Iris pigment epithelial cell (primary cell): ENCODE measurements around the gene PRKAR1B.

ENCODE experiments used
- DNase-seq: peaks from one replicate; pipeline ENCODE4 v3.0.0-alpha.2; 2011; ENCODE audit warnings: low read depth

Gene PRKAR1B

DNA sequence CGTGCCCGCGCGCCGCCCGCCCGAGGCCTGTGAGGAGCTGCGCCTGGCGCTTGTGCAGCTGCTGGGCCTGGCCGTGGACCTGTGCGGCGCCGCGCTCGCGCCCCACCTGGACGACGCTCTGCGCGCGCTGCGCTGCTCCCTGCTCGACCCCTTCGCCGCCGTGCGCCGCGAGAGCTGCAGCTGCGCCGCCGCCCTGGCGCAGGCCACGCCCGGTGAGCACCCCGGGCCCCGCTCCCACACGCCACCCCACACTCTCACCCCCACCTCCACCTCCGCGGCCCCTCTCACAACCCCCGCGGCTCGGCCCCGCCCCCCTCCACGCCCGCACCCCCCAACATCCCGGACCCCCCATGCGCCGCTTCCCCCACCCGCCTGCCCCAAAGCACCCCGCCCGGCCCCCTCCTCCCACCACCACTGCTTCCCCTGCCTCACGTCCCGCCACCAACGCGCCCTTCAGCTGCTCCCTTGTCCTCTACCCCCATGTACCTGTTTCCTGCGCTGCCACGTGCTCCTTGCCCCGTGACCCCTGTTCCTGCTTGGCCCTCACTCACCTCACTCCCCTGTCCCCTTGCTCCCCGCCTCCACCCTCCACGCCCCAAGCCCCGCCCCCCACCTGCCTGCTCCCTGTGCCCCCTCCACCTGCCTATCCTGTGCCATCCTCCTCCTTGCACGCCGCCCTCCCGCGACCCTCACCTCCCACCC lies at the start of gene PRKAR1B:
Gene PRKAR1B, minus strand, starts transcription at position 178 of the 702 bp plus-strand sequence. CDS start 15,776 bp downstream, outside the sequence.
- DNase-seq = no peak

DNA sequence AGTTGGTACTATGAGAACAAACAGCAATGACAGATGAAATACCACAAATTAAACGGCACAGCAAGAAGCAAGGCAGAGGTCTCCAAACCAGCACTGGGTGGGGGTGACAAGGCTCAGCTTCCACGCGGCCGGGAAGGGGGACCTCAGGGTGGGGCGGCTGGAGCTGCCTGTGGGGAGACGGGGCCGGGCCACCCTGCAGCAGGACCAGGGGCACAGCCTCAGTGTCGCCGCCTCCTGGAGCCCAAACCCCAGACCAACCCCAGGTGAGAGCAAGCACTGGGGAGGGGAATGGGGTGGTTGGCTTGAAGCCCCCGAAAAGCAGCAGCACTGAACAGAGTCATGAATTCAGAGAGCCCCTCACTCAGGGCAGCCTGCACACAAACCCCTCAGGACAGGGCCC lies 49.3 kb upstream of the PRKAR1B start:
- no peak for DNase-seq

DNA sequence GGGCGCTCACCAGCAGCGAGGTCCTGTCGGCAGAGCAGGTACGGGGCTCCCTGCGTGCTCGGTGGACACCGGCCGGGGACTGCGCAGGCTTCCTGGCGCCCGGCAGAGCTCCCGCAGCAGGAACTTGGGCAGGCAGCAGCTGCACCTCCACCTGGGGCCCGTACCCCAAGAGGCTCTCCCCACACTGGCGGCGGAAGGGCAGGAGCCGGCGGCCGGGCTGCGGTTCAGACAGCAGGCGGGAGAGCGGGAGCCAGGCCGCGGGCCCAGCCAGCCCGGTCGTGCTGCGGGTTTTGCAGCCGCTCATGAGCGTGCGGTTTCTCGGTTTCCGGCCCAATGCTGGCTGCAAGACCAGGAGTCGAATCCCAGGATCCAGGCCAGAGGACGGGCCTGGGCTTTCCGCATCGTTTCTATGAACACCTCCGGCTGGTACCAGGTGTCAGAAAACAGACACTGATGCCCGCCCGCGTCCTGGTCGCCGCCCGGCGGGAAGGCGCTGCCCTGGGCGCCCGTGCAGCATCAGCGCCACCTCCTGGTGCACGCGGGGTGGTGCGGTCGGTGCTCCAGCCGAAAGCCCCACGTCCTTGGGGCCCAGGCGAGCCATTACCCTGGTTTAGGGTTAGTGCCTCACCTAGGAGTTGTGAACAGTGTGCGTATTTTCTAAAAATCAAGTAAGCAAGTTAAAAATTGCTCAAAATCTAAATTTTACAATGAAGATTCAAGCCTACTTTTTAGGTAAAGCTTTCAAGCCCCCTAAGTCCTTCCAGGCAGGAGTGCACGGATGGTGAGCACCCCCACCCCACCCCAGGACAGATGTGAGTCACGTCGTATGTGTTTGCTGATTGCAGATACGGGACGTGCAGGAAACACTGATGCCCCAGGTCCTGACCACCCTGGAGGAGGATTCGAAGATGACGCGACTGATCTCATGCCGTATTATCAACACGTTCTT lies 47.4 kb upstream of the PRKAR1B start:
- DNase-seq = peak; percentile 25

DNA sequence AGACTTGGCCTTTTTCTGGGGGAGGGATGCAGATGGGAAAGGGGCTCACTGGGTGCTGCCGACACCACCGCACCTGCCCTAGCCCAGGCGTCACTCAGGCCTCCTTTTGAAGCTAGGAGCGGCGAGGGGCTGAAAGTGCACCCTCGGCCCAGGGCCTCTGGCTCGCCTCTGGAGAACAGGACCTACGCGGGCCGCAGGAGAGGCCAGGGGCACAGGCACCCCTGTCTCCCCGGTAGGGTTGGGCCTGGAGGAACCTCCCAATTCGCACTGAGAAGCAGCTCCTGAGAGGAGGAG lies 46.5 kb upstream of the PRKAR1B start:
- DNase-seq = no peak

DNA sequence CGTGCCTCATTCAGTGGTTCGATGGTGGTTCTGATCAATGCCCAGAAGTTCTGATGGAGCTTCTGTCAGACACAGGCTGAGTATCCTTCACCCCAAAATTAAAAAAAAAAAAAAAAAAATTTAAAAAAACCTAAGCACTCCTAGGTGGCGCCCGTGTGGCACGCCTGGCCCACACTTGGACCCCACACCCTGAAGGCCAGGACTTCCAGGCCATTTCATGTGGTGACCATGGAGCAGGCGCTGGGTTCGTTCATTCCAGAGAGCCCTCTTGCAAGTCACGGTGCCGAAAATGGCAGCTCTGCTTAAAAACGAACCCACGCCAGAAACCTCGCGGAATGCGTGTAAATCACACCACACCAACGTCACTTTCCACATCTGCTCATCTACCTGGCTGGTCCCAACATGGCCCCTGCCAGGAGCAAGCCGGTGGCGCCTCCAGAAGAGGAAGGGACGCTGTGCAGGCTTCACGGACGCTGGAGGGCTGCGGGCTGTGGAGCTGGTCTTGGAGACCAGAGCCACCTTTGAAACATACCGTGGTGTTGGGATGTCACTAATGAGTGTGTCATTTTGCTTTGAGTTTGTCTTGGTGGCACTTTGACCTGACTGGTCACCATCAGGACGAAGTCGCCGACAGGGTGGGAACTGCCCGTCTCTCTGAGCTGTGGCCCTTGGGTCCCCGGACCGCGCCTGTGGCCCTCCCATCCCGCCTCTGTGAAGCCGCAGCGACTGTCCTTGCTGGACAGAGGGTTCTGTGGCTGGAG lies 46.0 kb upstream of the PRKAR1B start:
- no peak for DNase-seq

DNA sequence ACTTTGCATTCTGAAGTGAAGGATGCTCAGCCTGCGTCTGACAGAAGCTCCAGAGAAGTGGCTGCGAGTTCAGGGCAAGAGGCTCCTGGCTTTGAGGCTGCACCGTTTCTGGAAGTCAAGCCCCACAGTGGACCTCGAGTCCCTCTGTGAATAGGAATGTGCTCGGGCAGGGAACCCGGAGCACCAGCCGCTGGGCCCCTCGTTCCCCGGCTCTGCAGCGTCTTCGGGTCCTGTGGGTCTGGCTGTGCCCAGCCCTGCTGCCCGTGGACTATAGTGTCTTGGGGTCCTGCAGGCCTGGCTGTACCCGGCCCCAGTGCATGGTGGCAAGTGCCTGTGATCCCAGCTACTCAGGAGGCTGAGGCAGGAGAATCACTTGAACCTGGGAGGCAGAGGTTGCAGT lies 45.3 kb upstream of the PRKAR1B start:
- no peak for DNase-seq

DNA sequence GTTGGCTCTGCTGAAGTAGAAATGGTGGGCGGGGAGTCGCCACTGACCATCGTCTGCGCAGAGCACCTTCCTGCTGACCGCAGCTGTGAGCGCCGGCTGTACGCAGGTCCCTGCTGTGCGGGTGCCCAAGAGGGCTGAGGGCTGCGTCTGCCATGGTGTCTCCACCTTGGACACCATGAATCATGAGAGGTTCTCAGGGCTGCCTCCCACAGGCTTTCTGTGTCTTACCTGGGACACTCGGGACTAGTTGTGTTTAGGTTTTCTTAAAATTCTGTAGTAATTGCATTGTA lies 44.9 kb upstream of the PRKAR1B start:
- no peak for DNase-seq

DNA sequence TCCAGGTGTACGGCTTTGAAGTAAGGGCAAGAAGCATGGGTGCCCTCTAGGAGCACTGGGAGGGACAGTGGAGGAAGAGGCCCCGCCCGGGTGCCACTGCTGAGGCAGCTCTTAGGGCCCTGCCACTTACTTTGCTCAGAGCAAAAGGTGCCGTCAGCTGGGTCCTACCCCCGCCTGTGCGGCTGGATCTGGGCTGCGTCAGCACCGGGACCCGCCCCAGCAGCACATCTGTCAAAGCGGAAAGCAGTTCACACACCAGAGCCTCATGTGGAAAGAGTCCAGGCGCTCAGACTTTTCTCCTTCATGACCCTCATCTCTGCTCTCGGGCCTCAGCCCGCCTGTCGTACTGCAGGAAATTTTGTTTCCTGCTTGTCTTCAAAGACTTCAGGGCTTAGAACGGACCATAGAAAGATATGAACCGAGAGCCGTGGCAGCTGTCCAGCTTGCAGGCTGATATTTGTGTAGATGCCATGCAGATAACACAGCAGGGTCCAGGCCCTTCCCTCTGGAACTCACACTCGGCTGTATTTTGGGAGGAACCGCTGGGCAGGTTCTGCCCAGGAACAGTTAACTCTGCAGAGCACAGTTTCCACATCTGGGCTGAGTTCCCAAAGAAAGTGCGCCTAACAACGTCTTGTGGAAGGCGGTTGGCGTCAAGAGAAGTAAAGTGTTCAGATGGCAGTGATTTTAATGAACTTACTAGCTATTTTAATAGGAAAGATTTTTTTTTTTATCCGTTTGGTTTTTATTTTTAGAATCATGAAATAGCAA lies 44.3 kb upstream of the PRKAR1B start:
- DNase-seq = peak; percentile 27

DNA sequence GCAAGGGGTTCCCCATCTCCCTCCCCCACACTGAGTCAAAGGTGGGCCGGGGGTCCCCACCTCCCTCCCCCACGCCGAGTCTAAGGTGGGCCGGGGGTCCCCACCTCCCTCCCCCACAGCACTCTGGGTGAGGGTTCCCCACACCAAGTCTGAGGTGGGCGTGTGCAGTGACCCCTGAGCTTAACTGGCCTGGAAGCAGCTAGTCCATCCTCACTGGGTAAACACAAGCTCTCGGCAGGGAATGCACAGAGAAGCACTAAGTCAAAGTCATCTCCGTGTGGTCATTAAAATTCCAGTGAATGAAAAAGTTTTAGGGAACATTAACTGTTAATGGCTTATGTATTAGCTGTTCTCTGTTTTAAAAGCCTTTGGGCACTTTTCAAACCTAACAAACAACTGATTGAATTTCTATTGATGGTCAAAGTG lies 43.7 kb upstream of the PRKAR1B start:
- DNase-seq = no peak

DNA sequence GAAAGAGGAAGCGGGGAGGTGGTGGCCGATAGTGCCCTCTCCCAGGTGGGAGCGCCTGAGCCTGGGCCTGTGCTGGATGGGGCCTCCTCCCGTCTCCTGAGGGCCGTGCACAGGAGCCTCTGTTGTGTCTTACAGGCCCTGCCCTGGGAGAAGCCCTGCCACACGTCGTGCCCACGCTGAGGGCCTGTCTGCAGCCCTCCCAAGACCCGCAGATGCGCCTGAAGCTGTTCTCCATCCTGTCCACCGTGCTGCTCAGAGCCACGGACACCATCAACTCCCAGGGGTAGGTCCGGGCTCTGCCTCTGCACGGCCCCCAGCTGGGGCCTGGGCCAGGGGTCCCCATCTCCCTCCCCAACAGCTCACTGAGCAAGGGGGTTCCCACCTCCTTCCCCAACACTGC lies 43.3 kb upstream of the PRKAR1B start:
- DNase-seq = no peak

DNA sequence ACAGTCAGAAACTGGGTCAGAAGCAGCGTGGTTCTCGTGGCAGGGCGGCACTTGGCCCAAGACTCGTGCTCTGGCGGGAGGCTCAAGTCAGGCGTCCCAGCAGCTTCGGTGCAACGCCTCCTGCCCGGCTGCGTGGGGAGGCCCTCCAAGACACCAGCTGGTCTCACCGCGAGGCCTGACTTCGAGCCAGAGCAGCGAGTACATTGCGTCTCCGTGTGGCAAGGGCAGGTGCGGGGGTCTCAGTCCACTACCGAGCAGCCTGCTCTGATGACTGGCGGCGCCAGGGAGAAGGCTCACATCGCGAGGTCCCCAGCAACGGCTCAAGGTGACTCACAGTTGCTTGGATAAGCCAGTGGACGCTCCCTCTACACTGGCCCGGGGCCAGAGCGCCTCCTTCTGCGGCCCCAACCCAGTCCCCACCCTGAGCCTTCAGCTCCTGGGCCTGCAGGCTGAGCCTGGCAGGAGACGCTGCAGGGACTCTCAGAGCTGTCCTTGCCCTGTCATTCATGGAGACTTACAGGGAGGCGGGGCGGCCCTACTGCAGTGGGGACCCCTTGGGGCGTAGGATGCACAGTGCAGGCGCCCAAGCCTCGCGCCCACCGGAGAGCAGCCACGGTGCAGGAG lies 41.9 kb upstream of the PRKAR1B start:
- peak; percentile 30 for DNase-seq

DNA sequence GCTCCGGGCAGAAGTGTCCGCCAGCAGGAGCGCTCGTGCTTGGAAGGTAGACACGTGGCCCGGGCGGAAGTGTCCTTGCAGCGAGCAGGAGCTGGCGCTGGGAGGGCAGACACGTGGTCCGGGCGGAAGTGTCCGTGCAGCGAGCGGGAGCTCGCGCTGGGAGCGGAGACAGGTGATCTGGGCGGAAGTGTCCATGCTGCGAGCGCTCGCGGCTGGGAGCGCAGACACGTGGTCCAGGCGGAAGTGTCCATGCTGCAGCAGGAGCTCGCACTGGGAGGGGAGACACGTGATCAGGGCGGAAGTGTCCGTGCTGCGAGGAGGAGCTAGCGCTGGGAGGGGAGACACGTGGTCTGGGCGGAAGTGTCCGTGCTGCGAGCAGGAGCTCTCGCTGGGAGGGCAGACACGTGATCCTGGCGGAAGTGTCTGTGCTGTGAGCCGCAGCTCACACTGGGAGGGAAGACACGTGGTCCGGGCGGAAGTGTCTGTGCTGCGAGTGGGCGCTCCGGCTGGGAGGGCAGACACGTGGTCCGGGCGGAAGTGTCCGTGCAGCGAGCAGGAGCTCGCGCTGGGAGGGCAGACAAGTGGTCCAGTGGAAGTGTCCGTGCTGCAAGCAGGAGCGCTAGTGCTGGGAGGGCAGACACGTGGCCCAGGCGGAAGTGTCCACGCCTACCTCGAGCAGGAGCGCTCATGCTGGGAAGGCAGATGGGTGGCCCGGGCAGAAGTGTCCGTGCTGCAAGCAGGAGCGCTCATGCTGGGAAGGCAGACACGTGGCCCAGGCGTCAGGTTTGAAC lies 41.1 kb upstream of the PRKAR1B start:
- DNase-seq = peak; percentile 37

DNA sequence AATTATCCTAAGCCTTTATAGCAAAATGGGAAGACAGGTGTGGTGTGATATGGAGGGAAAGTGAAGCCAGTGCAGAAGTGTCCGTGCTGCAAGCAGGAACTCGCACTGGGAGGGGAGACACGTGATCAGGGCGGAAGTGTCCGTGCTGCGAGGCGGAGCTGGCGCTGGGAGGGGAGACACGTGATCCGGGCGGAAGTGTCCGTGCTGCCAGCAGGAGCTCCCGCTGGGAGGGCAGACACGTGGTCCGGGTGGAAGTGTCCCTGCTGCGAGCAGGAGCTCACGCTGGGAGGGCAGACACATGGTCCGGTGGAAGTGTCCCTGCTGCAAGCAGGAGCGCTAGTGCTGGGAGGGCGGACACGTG lies 40.5 kb upstream of the PRKAR1B start:
- DNase-seq = peak; percentile 6

DNA sequence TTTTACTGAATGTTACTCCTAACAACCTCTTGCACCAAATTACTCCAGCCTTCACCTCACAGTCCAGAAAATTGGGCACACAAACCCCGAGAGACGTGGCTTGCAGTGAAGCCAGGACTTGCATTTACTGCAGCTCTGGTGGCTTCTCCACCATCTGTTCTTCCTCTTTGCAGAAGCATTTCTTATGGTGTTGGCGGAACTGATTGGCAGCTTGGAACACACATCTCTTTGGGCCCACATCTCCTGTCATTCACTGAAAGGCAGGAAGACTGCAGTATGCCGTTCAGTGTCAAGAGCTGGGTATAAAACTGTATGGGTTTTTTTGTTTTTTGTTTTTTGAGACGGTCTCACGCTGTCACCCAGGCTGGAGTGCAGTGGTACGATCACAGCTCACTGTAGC lies 38.3 kb upstream of the PRKAR1B start:
- no peak for DNase-seq

DNA sequence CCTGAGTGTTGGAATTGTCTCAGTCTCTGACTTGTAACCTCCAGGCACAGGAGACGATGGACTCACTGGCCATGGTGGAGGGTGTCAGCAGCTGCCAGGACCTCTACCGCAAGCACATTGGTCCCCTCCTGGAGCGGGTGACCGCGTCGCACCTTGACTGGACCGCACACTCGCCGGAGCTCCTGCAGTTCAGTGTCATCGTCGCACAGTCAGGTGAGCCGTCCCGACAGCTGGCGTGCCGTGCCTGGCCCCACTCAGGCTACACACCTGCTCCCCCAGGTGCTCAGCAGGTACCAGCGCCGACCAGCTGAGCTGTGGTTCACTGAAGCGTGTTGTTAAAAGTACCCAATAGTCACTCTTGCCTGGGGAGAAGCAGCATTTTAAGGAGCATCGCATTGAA lies 36.7 kb upstream of the PRKAR1B start:
- no peak for DNase-seq

DNA sequence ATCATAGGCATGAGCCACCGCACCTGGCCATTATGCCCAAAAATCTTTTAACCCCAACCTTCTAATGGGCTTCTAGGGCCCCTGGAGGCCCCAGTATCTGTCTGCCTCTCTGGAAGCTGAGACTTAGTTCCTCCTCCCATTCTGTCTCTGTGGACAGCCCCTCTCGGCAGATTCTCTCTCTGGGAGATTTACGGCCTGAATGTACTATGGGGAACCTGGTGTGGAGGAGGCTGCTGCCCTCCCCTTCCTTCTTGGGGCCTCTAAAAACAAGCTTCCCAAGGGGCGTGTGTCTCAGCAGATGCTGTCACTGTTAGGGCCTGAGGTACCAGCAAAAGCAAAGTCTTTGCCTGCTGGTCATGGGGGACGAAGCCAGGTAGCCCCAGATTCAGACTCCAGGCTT lies 35.8 kb upstream of the PRKAR1B start:
- DNase-seq = no peak

DNA sequence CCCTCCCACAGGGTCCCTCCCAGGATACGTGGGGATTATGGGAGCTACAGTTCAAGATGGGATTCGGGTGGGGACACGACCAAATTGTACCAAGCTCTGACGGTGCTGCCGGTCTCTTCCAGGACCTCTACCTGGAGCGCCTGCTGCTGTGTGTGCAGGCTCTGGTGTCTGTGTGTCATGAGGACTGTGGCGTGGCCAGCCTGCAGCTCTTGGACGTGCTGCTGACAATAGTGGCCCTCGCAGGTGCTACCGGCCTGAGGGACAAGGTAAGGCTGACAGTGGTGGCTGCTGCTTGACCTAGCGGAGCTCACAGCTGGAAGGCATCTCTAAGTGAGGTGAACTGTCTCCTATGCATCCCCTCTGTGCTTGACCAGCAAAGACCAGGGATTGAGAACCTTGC lies 34.5 kb upstream of the PRKAR1B start:
- no peak for DNase-seq

DNA sequence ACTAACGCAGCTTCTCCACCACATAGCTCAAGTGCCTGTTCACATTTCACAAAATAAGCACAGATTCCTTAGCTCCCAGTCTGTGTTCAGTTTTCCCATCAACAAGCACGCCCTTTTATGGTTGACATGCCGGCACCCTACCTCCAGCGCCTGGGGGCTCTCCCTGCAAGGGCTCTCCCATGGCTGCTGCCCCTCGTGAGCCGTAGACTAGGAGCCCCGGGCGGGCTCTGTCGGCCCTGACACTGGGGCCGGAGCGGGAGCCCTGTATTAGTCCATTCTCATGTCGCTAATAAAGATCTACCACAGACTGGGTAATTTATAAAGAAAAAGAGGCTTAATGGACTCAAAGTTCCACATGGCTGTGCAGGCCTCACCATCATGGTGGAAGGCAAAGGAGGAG lies 34.0 kb upstream of the PRKAR1B start:
- no peak for DNase-seq

DNA sequence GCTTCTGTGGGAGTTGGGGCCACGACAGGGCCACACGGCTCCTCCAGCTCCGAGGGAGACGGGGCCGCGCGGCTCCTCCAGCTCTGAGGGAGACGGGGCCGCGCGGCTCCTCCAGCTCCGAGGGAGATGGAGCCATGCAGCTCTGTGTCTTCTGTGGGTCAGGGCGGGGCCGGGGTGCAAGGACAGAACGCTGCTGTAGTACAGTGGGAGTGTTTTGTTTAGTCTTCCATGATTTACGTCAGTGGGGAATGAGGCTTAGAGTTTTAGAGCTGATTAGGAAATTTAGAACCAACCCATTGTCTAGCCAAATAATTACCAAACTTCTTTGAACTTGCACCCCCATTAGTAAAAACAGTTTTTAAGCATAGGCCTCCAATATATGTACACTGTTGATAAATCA lies 32.9 kb upstream of the PRKAR1B start:
- no peak for DNase-seq

DNA sequence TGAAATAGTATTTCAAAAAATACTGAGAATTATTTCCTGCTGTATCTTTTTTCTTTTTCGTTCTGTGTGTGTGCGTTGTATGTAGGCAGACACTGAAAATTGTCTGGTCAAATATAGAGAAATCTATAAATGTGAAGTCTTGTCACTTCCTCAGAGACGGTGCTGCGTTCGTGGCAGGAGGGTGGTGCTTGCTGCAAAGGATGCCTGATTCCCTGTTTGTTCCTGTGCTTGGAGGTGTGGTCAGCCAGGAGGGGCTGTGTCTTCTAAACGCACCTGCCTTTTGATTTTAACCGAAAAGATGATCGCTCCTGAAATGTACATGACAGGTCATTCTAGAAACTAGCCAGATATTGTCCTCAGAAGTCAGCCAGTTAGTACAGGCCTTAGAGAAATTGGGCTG lies 32.5 kb upstream of the PRKAR1B start:
- DNase-seq = no peak

DNA sequence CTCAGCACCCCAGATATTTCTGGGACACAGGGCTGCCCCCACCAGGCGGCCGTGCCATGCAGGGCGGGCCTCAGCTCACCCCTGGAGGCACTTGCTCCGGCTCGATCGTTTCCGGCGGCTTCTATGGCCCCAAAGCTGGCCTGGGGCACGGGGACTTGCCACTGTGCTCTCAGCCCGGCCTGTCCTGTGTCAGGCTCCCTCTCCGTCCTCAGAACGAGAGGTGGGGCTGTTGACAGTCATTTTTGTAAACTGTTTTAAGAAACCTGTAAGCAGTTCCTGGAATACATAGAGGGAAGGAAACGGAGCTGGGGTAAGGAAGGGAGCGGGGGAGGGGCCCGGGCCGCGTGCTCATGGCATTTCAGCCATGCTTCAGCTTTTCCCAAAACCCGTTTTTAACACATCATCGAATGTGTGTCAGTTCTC lies 30.7 kb upstream of the PRKAR1B start:
- no peak for DNase-seq
